Mucosa of rectum (tissue), 2 donors: ENCODE data around the gene HOXB5.

ENCODE experiments used
- H3K27ac ChIP-seq, 2 donors: one replicate each; pipeline ENCODE4 v1.7.0; 2013; ENCODE audit warnings: inconsistent platforms in 2 of 2, low read depth in 2 of 2, low read length in 2 of 2
- H3K27me3 ChIP-seq, 2 donors: one replicate each; pipeline ENCODE4 v1.7.0; 2013; ENCODE audit warnings: low read length in 2 of 2; ENCODE audit not compliant: control insufficient read depth in 2 of 2, insufficient read depth in 2 of 2
- H3K36me3 ChIP-seq, 2 donors: one replicate each; pipeline ENCODE4 v1.7.0; 2013; ENCODE audit warnings: low read length in 2 of 2; ENCODE audit not compliant: control insufficient read depth in 2 of 2, insufficient read depth in 2 of 2
- H3K4me1 ChIP-seq, 2 donors: one replicate each; pipeline ENCODE4 v1.7.0; 2013; ENCODE audit warnings: low read length in 2 of 2, mild to moderate bottlenecking in 1 of 2; ENCODE audit not compliant: control insufficient read depth in 2 of 2, insufficient read depth in 2 of 2
- H3K4me3 ChIP-seq, 2 donors: one replicate each; pipeline ENCODE4 v1.7.0; 2013; ENCODE audit warnings: low read length in 2 of 2
- H3K9ac ChIP-seq, 2 donors: one replicate each; pipeline ENCODE4 v1.7.0; 2013; ENCODE audit warnings: low read length in 2 of 2, low read depth in 1 of 2, mild to moderate bottlenecking in 1 of 2
- H3K9me3 ChIP-seq, 2 donors: one replicate each; pipeline ENCODE4 v1.7.0; 2013; ENCODE audit warnings: low read length in 2 of 2; ENCODE audit not compliant: control insufficient read depth in 2 of 2
- donor health status: healthy.
- donor health status: Normal muscosa, but diverticular disease.

Gene HOXB5

DNA sequence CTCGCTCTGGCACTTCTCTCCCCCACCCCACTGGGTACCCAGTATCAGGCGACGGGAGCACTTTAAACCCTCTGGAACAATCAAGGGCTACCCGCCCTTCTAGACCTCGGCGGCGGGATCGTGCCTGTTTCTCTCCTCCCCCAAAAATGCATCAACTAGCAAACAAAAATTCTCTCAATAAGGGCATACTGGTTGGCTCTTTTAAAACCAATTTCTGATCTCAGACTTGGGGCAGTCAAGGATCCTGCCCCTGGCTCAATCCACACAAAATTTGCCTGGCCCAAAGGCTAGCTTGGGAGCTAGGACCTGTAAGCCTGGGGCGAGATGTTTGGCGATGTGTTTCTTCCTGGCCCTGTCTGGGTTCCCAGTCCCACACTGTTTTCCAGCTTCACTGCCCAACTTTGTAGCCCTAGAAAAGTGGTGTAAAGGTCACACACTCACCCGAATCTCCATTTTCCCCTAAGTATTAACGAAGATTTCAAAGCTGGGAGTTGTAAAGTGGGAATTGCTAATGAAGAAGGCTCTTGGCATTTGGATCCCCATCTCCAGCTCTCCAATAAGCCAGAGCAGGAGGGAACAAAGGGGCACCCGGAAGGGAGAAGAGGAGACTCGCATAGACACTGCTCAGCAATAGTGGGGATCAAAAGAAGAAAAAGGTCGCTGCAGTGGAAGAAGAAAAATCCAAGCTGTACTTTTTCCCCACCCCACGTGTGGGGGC is 34.3 kb downstream of the HOXB5 start:
- Histone ChIP-seq H3K9ac (no peak overlapping the region), H3K27ac (peak overlapping the region; percentile 31 to 56), H3K27me3 (peaks cover 0 to 3% of the 10 kb centered on the region in 2 donors), H3K36me3 (peaks cover 0 to 9% of the 10 kb centered on the region in 2 donors), H3K9me3 (no peaks in the 10 kb centered on the region), H3K4me1 (peaks cover 39 to 54% of the 10 kb centered on the region in 2 donors), H3K4me3 (no peak overlapping the region)

DNA sequence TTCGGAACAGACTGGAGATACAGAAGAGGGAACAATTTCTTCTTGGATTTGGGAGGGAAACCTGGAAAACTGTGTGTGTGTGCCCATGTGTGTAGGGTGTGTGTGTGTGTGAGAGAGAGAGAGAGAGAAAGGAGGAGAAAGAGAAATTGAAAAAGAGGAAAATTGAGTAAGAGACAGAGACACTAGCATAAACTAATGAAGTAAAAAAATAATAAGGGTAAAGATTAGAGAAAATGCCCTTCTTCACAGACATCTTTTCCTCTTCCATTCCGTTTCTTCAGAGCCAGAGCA is 34.8 kb downstream of the HOXB5 start:
- H3K4me3 ChIP-seq: no peak overlapping the region
- peaks cover 0 to 9% of the 10 kb centered on the region in 2 donors for H3K36me3 ChIP-seq
- no peak overlapping the region for H3K27ac ChIP-seq
- no peak overlapping the region for H3K9ac ChIP-seq
- peaks cover 39 to 54% of the 10 kb centered on the region in 2 donors for H3K4me1 ChIP-seq
- no peaks in the 10 kb centered on the region for H3K9me3 ChIP-seq
- peaks cover 0 to 3% of the 10 kb centered on the region in 2 donors for H3K27me3 ChIP-seq

DNA sequence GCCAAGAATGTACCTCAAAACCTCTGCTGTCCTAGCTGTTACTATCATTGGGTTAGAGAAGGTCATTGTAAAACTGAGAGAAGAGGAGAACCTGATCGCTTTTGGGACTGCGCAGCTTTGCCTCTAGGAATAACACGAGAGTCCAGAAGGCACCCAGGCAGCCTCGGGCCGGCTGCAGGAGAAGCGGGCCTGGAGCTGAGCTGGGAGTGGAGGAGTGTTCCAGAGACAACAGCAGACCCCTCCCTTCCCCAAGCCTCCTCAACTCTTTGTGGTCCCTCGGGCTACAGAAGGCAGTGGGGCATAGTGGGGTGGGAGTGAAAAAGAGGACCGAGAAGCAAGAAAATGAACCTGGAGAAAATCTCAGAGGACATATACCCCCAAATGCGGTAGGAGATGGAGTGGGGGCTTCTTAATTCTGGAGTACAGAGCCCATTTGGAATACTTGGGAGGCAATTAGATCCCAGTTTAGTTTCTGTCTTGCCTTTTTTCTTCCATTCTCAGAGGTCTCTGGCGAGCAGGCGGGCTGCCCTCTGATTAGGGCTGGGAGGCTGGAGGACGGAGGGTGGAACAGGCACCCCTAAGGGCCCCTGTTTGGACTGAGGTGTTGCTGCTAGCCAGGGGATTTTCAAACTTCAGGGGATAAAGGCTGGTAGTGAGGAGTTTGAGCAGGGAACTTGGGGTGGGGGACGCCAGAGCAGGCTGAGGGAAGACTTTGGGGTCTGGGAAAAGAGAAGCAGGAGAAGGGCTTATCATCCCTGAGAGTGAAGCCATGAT is 35.3 kb downstream of the HOXB5 start:
- Histone ChIP-seq H3K9ac (no peak overlapping the region), H3K4me3 (peak overlapping the region in 1 of 2 donors; percentile 10), H3K27me3 (peaks cover 0 to 3% of the 10 kb centered on the region in 2 donors), H3K27ac (peak overlapping the region in 1 of 2 donors; percentile 11), H3K9me3 (no peaks in the 10 kb centered on the region), H3K36me3 (peaks cover 0 to 5% of the 10 kb centered on the region in 2 donors), H3K4me1 (peaks cover 35 to 54% of the 10 kb centered on the region in 2 donors)

DNA sequence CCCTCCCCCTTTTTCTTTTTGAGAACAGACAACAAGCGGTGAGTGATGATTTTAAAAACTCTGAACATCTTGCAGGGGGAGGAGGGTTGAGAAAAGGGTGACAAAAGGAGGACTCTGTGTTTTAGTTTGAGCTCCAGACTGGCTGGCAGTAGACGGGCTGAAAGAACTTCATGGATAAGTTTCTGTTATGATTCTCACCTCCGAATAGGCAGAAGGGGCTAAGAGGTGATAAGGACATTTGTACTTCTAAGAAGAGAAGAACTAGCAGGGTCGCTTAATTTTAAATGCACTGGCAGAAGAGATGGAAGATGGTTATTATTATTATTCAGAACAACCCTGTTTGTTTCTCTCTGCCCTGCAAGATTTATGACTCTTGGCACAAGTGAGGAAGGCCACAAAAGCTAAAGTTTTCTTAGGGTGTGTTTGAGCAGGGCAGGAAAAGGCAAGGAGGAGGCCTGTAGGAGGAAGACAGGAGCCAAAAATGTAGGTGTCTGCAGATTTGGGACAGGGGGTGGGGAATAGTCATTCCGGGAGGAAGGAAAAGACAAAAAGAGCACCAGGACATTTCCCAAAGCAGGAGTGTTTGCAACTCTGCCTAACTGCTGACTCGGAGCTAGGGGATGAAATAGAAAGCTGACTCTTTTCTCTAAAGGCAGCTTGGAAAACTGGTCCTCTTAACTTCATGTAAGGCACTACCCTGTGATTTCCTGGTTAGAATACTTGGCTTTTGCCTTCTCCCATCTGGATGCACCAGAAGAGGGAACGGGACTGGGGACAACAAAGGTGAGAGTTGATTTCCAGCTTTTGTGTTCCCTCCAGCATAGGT is 36.8 kb downstream of the HOXB5 start:
- Histone ChIP-seq H3K36me3 (peaks cover 0 to 7% of the 10 kb centered on the region in 2 donors), H3K4me1 (peaks cover 35 to 47% of the 10 kb centered on the region in 2 donors), H3K9me3 (no peaks in the 10 kb centered on the region), H3K27me3 (peaks cover 0 to 3% of the 10 kb centered on the region in 2 donors), H3K4me3 (peak overlapping the region in 1 of 2 donors; percentile 48), H3K27ac (peak overlapping the region; percentile 18 to 72), H3K9ac (peak overlapping the region in 1 of 2 donors; percentile 41)

DNA sequence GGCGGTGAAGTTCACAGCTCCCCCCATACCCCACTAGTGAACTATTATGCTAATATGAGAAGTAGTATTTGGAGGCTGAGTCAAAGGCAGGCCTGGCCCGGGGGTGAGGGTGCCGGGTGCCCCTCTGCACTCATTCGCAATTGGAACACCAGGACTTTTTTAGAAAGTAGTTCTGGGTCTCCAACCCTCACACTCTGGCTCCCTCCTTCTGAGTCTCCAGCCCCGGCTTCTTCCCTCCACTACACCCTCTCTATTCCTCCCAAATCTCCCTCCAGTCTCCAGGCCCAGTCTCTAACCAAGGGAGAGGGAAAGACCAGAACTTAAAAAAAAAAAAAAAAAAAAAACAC is 37.4 kb downstream of the HOXB5 start:
- no peak overlapping the region for H3K4me3 ChIP-seq
- peaks cover 29 to 41% of the 10 kb centered on the region in 2 donors for H3K4me1 ChIP-seq
- H3K27ac ChIP-seq: peak overlapping the region; percentile 5 to 72
- no peaks in the 10 kb centered on the region for H3K9me3 ChIP-seq
- peaks cover 0 to 3% of the 10 kb centered on the region in 2 donors for H3K27me3 ChIP-seq
- no peak overlapping the region for H3K9ac ChIP-seq
- peaks cover 0 to 8% of the 10 kb centered on the region in 2 donors for H3K36me3 ChIP-seq

DNA sequence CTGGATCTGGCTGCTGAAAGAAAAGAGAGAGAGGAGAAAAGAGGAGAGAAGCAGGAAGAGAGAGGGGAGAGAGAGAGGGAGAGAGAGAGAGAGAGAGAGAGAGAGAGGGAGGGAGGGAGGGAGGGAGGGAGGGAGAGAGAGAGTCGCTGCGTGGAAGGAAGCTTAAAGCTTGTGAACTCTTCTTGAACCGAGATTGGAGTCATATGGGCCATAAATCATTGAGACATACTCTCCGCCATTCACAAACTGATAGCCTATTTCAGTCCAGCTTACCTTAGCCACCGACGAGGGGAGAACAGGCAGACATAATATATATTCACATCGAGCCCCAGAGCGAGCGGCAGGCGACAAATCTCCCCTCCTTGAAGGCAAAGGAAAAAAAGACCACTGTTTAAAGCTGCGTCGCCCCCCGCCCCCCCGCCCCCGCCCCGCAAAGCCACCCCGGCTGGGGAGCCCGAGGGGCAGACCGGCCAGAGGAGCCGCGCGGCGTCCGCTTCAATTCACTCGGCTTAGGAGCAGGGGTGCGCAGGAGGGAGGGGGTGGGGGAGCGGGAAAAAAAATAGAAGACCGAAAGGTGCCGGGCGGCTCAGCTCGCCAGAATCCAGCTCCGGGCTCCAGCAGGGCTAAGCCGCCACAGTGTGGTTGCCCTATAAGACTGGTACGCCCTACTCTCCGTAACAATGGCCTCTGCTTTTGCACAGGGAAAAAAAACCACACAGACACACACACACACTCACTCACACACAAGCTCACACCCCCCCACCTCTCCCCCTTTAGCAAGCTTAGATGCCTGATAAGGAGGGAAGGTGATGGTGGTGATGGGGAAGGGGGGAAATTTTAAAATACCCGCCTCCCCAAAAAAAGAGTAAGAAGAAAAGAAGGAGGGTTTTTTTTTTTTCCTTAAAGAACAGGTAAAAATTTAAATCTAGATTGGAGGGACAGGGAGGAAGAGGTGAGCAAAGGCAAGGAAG is 38.0 kb downstream of the HOXB5 start:
- H3K27me3 ChIP-seq: peaks cover 0 to 3% of the 10 kb centered on the region in 2 donors
- peaks cover 25 to 37% of the 10 kb centered on the region in 2 donors for H3K4me1 ChIP-seq
- no peaks in the 10 kb centered on the region for H3K9me3 ChIP-seq
- peak overlapping the region in 1 of 2 donors; percentile 3 for H3K9ac ChIP-seq
- peak overlapping the region; percentile 23 to 35 for H3K4me3 ChIP-seq
- peaks cover 0 to 8% of the 10 kb centered on the region in 2 donors for H3K36me3 ChIP-seq
- H3K27ac ChIP-seq: peak overlapping the region; percentile 64

DNA sequence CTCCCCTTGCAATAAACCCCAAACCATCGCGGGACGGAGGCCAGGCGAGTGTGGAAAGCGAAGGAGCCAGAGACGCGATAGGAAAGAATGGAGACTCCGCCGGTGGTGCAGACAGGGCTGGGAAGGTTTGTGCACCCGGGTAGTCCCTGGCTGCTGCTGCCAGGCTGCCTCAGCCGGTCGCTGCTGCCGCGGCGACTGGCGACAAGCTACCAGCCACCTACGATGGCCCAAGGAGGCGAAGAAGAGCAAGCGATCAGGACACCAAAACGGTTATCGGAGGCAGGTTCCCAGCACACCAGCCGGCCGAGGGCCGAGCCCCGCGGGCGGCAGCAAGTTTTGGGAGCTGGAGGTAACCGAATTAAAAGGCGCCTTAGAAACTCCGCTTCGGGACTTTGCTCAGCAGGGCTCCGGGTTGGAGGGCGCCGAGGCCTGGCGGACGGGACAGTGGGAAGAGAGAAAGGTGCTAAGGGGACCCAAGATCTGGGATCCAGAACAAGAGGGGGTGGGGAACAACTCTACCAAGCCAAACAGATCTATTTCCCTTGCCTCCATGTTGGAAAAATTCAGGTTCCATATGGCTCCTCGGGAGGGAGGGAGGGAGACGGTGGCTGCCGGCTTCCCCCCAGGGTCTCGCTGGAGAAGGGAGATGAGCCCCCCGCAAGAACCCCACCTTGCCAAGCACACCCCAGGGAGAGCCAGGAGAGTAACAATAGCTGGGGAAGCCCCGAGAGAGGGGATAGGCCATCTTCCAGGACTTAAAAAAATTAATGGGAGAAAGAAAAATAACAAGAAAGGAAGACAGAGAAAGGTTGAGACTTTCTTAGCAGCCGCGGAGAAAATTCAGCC is 38.9 kb downstream of the HOXB5 start:
- Histone ChIP-seq H3K4me3 (peak overlapping the region; percentile 23 to 41), H3K9ac (peak overlapping the region in 1 of 2 donors; percentile 3), H3K27me3 (peaks cover 0 to 3% of the 10 kb centered on the region in 2 donors), H3K9me3 (no peaks in the 10 kb centered on the region), H3K4me1 (peaks cover 18 to 30% of the 10 kb centered on the region in 2 donors), H3K27ac (peak overlapping the region; percentile 64), H3K36me3 (peaks cover 4 to 15% of the 10 kb centered on the region in 2 donors)

DNA sequence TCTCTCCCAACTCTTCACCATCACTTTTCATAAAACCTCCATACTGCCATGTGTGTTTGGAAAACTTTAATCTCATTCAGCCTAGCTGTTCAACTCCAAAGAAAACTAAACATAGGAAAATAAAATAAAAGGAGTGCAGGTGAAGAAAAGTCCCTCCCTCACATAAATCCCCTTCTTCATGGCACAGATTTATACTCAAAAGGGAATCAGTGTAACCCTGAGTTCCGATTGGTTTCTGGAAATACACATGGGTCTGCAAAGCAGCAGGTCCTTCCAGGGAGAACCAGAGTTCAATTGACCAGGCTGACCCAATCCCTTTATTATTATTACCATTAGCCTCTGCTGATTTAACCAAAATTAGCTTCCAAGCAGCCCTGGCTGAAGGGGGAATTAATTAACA is 39.8 kb downstream of the HOXB5 start:
- Histone ChIP-seq H3K9ac (no peak overlapping the region), H3K27me3 (peaks cover 0 to 3% of the 10 kb centered on the region in 2 donors), H3K36me3 (peaks cover 4 to 16% of the 10 kb centered on the region in 2 donors), H3K4me1 (peaks cover 18 to 28% of the 10 kb centered on the region in 2 donors), H3K27ac (no peak overlapping the region), H3K4me3 (no peak overlapping the region), H3K9me3 (no peaks in the 10 kb centered on the region)
